RCC 7860 (cell line): Measurements from ENCODE around the gene DNAJB2.
"Not testable (repeated sequence)": the region's sequence is repeated elsewhere in the genome, so short reads cannot be mapped to it uniquely, and the experiment has no call there.

Experiments used
- DNase-seq: peaks from one replicate; pipeline ENCODE4 v3.0.0-alpha.2; 2015; ENCODE audit warnings: low spot score
- FAIRE-seq: peaks from 2 replicates; lab custom pipeline; 2012; peaks lifted over from hg19 to GRCh38; lab: Jason Lieb, UNC

The DNAJB2 gene

GRCh38 chr2:219254590-219255201 is 24.5 kb upstream of the DNAJB2 start:
- no peak for FAIRE-seq
- no peak for DNase-seq

GRCh38 chr2:219258942-219259341 is 20.2 kb upstream of the DNAJB2 start:
- DNase-seq, FAIRE-seq: not testable (repeated sequence)

GRCh38 chr2:219261024-219261855 is 17.9 kb upstream of the DNAJB2 start:
- no peak for FAIRE-seq
- no peak for DNase-seq

- FAIRE-seq (no peak), DNase-seq (no peak)
These were observed 12.9 kb upstream of the DNAJB2 start for GRCh38 chr2:219266232-219266631.

- no peak for FAIRE-seq
- no peak for DNase-seq
These were observed 12.3 kb upstream of the DNAJB2 start for GRCh38 chr2:219266886-219267285.

- no peak for DNase-seq
- FAIRE-seq = no peak
These were observed 10.9 kb upstream of the DNAJB2 start for GRCh38 chr2:219268294-219268693.

- DNase-seq (no peak), FAIRE-seq (no peak)
These were observed 9.7 kb upstream of the DNAJB2 start for GRCh38 chr2:219269362-219270054.

- no peak for FAIRE-seq
- no peak for DNase-seq
These were observed 9.2 kb upstream of the DNAJB2 start for GRCh38 chr2:219270055-219270372.

- FAIRE-seq (no peak), DNase-seq (no peak)
These were observed 8.1 kb upstream of the DNAJB2 start for GRCh38 chr2:219271021-219271420.

- DNase-seq (peak; percentile 45), FAIRE-seq (peak; percentile 15)
These were observed 6.8 kb upstream of the DNAJB2 start for GRCh38 chr2:219272356-219272755.

GRCh38 chr2:219272995-219273394 is 6.2 kb upstream of the DNAJB2 start:
- FAIRE-seq = peak; percentile 94

GRCh38 chr2:219273937-219274336 is 5.2 kb upstream of the DNAJB2 start:
- peak; percentile 90 for FAIRE-seq
- peak; percentile 97 for DNase-seq

More at GRCh38 chr2:219272995-219273394, 6.2 kb upstream of the DNAJB2 start:
- peak; percentile 89 for DNase-seq

- DNase-seq (peak; percentile 95), FAIRE-seq (peak; percentile 94)
These were observed 4.7 kb upstream of the DNAJB2 start for GRCh38 chr2:219274361-219274921.

GRCh38 chr2:219277703-219278654 is 1.2 kb upstream of the DNAJB2 start:
- peak; percentile 69 for DNase-seq
- FAIRE-seq = peak; percentile 63

- FAIRE-seq (peak; percentile 94), DNase-seq (no peak)
These were observed 463 bp upstream of the DNAJB2 start for GRCh38 chr2:219278655-219279150.

GRCh38 chr2:219279916-219280516 is 850 bp downstream of the DNAJB2 start:
- FAIRE-seq = no peak
- no peak for DNase-seq

GRCh38 chr2:219280651-219281050 is 1.5 kb downstream of the DNAJB2 start:
- no peak for DNase-seq
- no peak for FAIRE-seq

- FAIRE-seq (no peak), DNase-seq (no peak)
These were observed 2.4 kb downstream of the DNAJB2 start for GRCh38 chr2:219281588-219281987.

GRCh38 chr2:219282375-219282774 is 3.2 kb downstream of the DNAJB2 start:
- DNase-seq = no peak
- FAIRE-seq = no peak
